RKO (cell line): ENCODE measurements around the gene HEG1.

Experiments used
- DNase-seq: peaks from one replicate; pipeline ENCODE4 v3.0.0-alpha.2; 2016; ENCODE audit warnings: low spot score

HEG1 gene

DNA sequence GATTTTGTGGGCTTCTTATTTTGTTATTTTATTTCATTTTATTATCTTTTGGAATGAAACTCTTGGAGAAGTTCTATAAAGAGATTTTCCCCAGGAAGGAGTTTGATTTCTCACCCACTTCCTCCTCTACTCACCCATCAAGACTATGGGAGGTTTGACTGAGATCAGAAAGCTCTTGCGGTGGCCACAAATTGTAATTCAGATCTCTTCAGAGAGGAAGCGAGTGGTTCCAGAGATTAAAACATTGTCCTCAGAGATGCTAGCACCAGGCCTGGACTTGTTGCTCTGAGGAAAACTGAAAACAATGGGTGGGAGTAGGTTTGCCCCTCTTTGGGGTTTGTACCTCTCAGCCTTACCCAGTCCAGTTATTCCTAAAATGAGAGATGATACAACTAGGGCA is 113.2 kb downstream of the HEG1 start:
- DNase-seq, result no peak

DNA sequence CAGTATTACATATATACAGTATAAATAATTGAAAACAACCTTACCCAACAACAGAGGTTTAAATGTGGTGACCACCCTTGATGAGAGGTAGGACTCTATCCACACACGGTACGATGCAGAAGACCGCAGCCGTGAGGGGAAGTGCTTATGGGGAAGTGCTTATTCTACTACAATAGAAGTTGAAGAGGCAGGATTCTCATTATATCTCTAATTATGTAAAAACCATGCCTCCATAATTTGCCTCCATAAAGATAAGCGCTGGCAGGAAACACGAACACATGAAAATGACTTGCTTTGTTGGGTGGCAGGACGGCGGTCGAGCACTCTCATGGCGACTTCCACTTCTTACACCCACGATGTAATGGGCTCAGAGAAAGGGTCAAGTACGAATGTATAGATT is 114.0 kb downstream of the HEG1 start:
- DNase-seq, result no peak

DNA sequence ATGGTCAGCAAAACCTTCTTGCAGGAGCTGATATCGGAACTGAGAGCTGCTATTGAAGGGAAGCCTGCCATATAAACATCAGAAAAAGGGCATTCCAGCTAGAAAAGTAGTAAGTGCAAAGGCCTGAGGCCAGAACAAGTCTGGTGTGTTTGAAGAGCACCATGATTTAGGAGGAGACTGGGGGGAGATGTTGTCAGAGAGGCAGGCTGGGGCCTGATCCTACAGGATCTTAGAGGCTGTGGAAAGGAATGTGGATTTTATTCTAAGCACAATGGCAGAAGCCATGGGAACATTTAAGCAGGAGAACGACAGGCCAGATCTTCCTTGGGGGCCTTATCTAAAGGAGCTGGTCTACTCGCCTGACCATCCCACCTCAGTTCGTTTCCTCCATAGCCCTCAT is 116.1 kb downstream of the HEG1 start:
- no peak for DNase-seq

DNA sequence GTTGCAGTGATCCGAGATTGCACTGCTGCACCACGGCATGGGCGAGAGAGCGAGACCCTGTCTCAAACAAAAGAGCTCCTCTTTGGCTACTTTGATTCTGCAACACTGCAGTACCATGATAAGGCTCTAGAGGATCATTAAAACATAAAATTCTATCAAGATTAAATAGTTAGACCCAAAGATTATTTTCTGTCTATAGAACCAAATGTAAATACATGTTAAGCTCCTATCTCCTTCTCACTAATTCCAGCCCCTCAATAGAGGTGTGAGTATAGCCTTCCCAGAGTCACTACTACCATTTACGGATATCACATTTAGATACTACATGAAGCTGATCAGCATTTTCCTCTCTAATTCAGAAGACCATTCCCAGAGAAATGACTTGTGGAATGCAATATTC is 116.9 kb downstream of the HEG1 start:
- DNase-seq, result no peak

DNA sequence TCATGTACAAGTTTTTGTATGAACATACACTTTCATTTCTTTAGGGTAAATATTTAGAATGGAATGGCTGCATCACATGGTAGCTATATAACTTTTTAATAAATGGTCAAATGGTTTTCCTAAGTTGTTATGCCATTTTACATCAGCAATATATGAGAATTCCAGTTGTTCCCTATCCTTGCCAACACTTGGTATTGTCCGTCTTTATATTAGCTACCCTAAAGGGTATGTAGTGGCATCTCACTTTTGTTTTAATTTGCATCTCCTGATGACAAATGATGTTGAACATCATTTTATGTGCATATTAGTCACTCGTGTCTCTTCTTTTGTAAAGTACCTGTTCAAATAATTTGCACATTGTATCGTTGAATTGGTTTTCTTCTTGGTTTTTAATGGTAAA is 118.7 kb downstream of the HEG1 start:
- no peak for DNase-seq

DNA sequence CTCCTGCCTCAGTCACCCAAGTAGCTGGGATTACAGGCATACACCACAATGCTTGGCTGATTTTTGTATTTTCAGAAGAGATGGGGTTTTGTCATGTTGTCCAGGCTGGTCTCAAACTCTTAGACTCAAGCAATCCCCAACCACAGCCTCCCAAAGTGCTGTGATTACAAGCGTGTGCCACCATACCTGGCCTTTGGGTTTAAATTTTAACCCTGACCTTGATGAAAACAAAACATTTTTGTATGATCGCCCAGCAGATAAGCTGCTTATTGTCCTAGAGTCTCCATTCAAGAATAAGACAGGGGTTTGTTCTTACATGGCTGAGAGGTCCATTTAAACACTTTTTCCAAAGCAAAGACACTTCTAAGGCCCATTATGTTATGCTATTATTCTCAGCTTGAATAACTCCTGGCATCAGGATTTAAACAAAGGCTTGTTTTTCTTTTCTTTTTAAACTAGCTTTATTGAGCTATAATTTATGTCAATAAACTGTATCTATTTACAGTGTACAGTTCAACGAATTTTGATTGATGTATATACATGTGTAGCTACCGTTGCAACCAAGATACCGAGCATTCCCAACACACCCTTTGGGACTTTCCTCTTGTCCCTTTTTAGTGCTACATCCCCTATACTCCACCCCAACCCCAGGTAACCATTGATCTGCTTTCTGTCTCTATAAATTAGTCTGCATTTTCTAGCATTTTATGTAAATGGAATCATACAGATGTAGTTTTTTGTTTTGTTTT is 119.8 kb downstream of the HEG1 start:
- DNase-seq, result no peak

DNA sequence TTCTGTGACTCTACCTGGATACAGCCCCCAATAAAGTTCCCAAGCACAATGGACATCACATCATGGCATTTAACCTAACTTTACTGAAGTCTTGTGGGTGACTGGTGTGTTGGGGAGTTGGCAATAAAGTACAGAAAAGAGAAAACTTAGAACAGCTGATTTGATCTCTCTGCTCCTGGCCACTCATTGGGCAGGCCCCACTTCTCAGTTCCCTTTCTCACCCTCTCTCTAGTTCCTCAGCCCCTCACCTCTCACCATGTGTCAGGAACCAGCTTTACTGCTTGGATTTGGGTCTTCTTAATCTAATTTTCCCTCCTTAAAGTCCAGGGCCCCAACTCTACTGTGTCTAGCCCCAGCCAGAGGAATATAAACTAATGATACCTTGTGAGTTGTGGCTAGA is 120.5 kb downstream of the HEG1 start:
- no peak for DNase-seq

DNA sequence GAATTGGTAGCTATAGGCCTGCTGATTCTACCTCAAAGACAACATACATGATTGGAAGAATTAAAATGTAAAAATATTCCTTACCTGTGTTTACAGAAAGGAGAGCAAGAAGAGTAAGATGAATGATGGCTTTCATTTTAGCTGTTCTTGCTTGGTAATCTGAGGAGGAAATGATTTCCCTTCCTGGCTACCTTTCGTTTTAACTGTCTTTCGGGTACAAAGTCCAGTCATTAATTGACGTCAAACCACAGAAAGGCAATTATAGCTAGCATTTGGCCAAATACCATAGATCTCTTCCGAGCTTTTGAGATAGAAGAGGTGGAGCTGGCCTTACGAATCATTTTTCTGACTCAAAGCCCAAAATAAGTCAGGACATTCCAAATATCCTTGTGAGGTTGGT is 121.2 kb downstream of the HEG1 start, which contains the start of gene MUC13:
Gene MUC13 (minus strand): TSS at position 175 of the 400 bp plus-strand sequence. CDS start 39 bp downstream, at position 136.
- no peak for DNase-seq

DNA sequence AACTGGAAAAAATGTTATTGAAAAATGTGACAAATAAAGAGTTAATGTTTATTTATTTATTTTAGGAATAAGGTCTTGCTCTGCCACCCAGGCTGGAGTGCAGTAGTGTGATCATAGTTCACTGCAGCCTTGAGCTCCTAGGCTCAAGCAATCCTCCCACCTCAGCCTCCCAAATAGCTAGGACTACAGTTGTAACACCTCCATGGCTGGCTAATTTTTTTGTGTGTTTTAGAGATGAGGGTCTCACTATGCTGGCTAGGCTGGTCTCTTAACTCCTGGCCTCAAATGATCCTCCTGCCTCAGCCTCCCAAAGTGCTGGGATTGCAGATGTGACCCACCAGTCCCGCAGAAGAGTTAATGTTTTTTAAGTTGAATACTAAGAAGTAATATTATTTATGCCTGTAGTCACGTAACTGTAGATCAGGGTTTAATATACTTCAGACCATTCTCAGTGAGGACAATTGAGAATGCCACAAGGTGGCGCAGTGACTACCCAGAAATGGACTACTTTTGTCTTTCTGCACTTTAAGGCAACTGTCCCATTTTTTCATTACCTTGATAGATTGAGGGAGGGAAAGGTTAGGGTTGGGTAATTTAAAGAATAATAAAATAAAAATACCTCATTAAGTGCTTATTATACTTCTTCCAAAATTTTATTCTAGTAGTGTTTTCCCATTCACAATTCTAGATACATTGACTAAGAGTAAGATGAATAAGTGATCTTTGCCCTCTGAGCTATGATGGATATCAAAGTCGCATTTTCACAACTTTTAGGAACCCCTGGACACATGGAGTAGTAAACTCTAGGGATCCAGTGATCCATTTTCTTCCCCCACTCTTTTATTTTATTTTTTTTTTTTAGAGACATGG is 127.2 kb downstream of the HEG1 start:
- DNase-seq, result peak; percentile 72

DNA sequence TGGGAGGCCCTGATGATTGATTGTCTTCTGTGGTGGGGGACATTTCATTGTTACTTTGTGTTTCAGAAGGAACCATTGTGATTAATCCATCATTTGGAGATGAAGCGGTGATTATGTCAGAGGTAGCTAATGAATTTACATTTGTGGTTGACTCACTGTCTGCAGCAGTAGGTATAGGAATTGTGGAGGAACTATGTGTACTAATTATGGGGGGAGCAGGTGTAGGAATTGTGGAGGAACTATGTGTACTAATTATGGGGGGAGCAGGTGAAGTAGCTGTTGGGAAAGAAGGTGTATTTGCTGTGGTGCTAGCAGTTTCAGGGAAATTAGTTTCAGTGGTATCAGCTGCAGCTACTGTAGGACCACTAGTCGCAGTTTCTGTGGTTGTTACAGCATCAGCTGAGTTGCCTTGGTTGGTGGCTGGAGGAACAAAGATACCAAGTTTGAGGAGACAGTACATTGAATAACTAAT is 128.2 kb downstream of the HEG1 start:
- no peak for DNase-seq

DNA sequence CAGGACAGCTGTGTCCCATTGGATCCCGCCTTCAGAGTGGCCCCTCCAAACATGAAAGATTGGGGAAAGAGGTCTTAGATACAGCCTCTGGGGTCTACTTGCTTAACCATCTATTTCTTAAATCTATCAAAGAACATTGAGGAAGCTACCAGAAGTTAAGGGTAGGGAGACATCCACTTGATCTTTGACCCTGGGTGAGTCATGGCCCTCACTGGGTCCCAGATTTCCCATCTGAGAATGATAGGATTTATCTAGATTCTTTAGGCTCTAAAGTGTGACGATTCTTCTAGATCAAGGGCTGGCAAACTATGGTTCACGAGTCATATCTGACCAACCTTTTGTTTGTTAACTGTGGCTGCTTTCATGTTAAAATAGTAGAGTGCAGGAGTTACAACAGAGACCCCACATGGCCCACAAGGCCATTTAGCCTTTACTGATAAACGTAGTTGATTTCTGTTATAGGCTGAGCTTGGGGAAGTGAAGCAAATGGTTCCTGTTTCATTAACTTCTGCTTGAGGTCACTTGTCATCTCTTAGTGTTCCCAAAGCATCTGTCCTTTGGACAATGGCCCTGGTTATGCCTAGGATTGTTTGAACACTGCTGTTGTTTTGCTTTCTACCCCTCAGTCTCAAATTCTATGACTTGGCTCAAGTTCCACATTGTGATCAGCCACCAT is 129.2 kb downstream of the HEG1 start:
- no peak for DNase-seq

DNA sequence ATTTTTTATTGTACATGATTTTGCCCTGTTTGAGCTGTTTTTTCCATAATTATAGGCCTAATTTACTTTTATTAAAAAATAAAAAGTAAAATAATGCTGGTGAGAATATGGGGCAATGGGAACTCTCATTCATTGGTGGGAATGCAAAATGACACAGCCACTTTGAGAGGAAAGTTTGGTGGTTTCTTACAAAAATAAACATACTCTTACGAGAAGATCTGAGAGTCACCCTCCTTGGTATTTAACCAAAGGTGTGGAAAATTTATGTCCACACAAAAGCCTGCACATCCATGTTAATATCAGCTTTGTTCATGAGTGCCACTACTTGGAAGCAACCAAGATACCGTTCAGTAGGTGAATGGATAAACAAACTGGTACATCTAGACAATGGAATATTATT is 131.1 kb downstream of the HEG1 start:
- DNase-seq, result no peak

DNA sequence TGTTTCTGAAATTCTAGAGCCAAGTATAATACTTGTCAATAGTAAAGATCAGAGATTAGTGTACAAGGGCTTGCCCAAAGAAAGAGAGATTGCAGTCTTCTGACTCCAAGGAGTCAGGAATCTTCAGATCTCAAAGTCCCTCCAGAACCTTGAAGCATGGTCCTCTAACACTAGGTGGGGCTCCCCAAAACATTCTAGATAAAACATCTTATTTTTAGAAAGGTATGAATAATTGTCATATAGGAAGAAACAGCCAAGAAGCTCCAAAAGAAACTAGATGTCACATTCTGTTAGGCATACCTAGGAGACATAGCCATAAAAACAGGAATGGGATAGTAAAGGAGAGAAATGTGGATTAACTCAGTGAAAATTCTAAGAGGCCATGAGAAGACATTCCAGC is 132.0 kb downstream of the HEG1 start:
- DNase-seq, result peak; percentile 15

DNA sequence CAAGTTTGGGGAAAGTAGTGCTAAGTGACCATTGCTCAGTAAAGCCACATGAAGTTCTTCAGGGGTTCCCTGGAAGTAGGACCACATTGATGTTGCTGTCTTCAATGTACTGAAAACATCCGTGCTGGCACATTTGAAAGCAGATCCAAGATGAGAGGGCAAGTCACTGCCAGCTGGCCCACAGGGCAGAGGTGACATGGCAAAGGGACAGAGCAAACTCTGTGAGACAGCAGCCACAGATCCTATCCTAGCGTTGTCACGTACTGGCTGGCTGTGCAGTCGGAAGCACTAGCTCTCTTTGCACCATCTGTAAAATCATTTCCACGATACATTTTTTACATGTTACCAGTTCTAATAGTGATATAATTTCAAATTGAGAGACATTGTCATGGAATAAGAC is 135.1 kb downstream of the HEG1 start:
- no peak for DNase-seq

DNA sequence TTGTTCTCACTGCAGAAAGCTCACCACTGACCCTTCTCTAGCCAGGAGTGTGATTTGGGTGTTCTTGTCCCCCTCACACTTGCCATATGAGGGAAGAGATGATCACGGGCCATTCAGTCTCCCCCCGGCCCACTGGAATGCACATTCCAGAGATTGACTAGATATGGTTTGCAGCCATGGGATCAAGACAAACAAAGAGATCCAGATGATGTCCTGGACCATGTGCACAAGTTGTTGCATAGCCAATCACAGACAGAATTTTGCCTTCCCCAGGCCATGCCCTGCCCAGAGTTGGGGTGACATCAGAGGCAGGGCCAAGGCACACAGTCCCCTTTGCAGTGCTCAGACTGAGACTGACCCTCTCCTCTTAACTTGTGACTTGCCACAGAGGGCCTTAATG is 136.0 kb downstream of the HEG1 start:
- DNase-seq, result no peak

DNA sequence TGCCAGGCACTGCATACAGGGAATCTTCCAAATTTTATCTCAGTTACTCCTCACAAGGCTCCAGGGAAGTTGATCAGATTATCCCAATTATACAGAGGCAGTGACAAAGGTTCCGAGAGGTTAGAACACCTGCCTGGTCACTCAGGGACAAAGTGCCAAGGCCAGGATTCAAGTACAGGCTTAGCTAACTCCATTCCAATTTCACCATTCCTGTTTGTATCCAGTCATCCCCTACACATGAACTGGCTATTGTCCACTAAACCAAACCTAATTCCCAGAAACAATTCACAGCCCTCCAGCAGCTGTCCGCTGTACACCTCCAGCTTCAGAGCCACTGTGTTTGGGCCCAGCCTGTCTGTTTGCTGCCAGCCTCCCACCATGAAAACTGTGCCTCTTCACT is 137.3 kb downstream of the HEG1 start:
- DNase-seq, result no peak

DNA sequence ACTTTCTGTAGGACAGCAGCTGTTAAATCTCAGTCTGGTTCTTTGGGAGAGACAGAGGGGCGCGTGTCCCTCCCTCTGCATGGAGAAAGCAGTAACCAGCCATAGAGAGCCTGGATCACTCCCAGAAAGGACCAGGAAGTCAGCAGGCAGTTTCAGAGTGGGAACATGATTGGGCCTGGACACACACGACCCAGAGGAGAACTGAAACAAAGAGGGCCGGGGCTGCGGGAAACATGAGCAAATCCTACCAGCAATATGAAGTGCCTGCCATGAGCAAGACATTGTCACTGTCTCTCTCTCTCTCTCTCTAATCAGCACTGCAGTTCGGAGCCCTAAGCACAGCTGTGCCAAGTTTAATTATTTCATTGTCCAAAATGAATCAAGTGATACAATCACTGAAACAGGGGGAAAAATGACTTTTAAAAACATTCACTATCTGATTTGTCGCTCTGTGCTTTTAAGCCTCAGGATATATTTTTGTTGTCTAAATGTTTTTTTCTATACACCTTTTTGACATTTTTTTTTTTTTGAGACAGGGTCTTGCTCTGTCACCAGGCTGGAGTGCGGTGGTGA is 138.9 kb downstream of the HEG1 start:
- no peak for DNase-seq
